GM18508 (cell line): ENCODE measurements around the gene ZC3HAV1.
"Not testable (repeated sequence)": the region's sequence is repeated elsewhere in the genome, so short reads cannot be mapped to it uniquely, and the experiment has no call there.

Experiments
- ATAC-seq: cut with Tn5 transposase; IDR thresholded peaks from one replicate; pipeline ENCODE4 v1.9.1; 2021; ENCODE audit warnings: moderate number of reproducible peaks; ENCODE audit not compliant: insufficient read depth, unreplicated experiment

Gene ZC3HAV1

GRCh38 chr7:139032473-139032872 is 77.0 kb downstream of the ZC3HAV1 start:
- no peak for ATAC-seq

GRCh38 chr7:139029353-139029752 is 80.2 kb downstream of the ZC3HAV1 start:
- ATAC-seq, result no peak

- ATAC-seq, result no peak
These were observed 83.0 kb downstream of the ZC3HAV1 start for GRCh38 chr7:139026551-139026950.

- ATAC-seq, result not testable (repeated sequence)
These were observed 83.7 kb downstream of the ZC3HAV1 start for GRCh38 chr7:139025861-139026260.

- no peak for ATAC-seq
These were observed 86.4 kb downstream of the ZC3HAV1 start for GRCh38 chr7:139023076-139023475.

GRCh38 chr7:139022286-139022685 is 87.2 kb downstream of the ZC3HAV1 start:
- ATAC-seq, result no peak

- no peak for ATAC-seq
These were observed 90.6 kb downstream of the ZC3HAV1 start for GRCh38 chr7:139018910-139019309.

- no peak for ATAC-seq
These were observed 92.5 kb downstream of the ZC3HAV1 start for GRCh38 chr7:139016931-139017511.

GRCh38 chr7:139011373-139011772 is 98.1 kb downstream of the ZC3HAV1 start:
- no peak for ATAC-seq

- no peak for ATAC-seq
These were observed 105.0 kb downstream of the ZC3HAV1 start for GRCh38 chr7:139004321-139005090.

GRCh38 chr7:138999414-138999813 is 110.1 kb downstream of the ZC3HAV1 start:
- ATAC-seq, result no peak
